ENCODE measurements around the gene NPC1. TPM values are rescaled to one million over a fixed set of nuclear protein-coding genes. Genes with fewer than 3 reads are reported as not detected.

NPC1 gene
- total and polyA plus RNA-seq, 2 donors (not counting 3 experiments of a cell fraction or from before 2014, with no cell fraction given) = 40.6 to 45.2 TPM

GRCh38 chr18:23616258-23616657 lies 30.0 kb upstream of the NPC1 start:
- Histone ChIP-seq H3K79me2 (ENCODE audit: control insufficient read depth, insufficient read depth, low read length) (no peaks in the 10 kb centered on the region), H3K4me3 (replicated peaks in 1 of 3; ENCODE audit: insufficient read depth in 1 of 3, low read depth in 1 of 3, low read length in 3 of 3) (no peak overlapping the region), H3K4me2 (ENCODE audit: insufficient read depth, low read length) (no peak overlapping the region), H3K9me3 (replicated peaks; ENCODE audit: control insufficient read depth, insufficient read depth, low read length) (no peaks in the 10 kb centered on the region), H4K20me1 (replicated peaks; ENCODE audit: control insufficient read depth, extremely low read depth, insufficient read depth, low read length) (no peaks in the 10 kb centered on the region), H2AFZ (ENCODE audit: low read depth, low read length) (no peak overlapping the region), H3K9ac (replicated peaks; ENCODE audit: extremely low read depth, insufficient read depth, low read length) (no peak overlapping the region), H3K36me3 (ENCODE audit: control insufficient read depth in 2 of 2, extremely low read depth in 1 of 2, insufficient read depth in 2 of 2, low read length in 2 of 2) (no peaks in the 10 kb centered on the region), H3K27me3 (ENCODE audit: control insufficient read depth in 2 of 2, insufficient read depth in 2 of 2, low read length in 2 of 2) (peaks cover 4 to 14% of the 10 kb centered on the region in 2 experiments), H3K9me1 (replicated peaks; ENCODE audit: control insufficient read depth, extremely low read depth, insufficient read depth, low read length) (no peaks in the 10 kb centered on the region), H3K27ac (ENCODE audit: insufficient read depth, low read depth, low read length) (no peak overlapping the region), H3K4me1 (ENCODE audit: control insufficient read depth, extremely low read depth, insufficient read depth, low read length) (peaks cover 6% of the 10 kb centered on the region)
- ChIA-PET POLR2A (no interaction called here), CTCF (interaction anchor here (2.8 kb wide), 1 partner anchor 86 kb away, joined by 18 read pairs; no protein-coding TSS in a partner anchor)
- dilution Hi-C loops (cut with MboI; ENCODE audit: extremely low pct_ligation_motif_present, low sequenced_read_pairs) (loop anchor here (25.0 kb wide), 1 partner anchor 496 kb away; no protein-coding TSS in a partner anchor), intact Hi-C loops (cut with micrococcal nuclease) (no loop called here)
- no peak for FAIRE-seq
- TF ChIP-seq MYC (IDR thresholded peaks at IDR 0.05; ENCODE audit: low read depth, low read length) (no peak), JUN (IDR thresholded peaks at IDR 0.05; ENCODE audit: borderline replicate concordance, insufficient read depth, insufficient read length, low read depth) (no peak), GATA2 (IDR thresholded peaks at IDR 0.05; ENCODE audit: insufficient read depth, insufficient read length, low read depth, low read length) (no peak), CTCF (IDR thresholded peaks at IDR 0.05; ENCODE audit: extremely low read depth in 1 of 2, insufficient read depth in 1 of 2, low read depth in 1 of 2, low read length in 2 of 2) (no peak), MAX (IDR thresholded peaks at IDR 0.05; ENCODE audit: insufficient read depth, insufficient read length) (no peak), POLR2AphosphoS5 (IDR thresholded peaks at IDR 0.05; ENCODE audit: insufficient read depth, low read depth, low read length) (no peak), FOS (IDR thresholded peaks at IDR 0.05; ENCODE audit: borderline replicate concordance, insufficient read depth, low read length) (no peak), EZH2 (IDR thresholded peaks at IDR 0.05; ENCODE audit: borderline replicate concordance, low read depth, low read length, severe bottlenecking) (no peak), POLR2A (IDR thresholded peaks at IDR 0.05; ENCODE audit: low read depth, low read length) (no peak)
- no peak for DNase-seq (ENCODE audit: low read depth, low spot score)
- no TSS peak for BruUV-seq (replicated peaks)

Data from endothelial cell of umbilical vein (primary cell).